Uterus (tissue), 2 donors: ENCODE measurements around the gene ZNF609.

Experiments used
- POLR2A ChIP-seq, 2 donors: fragments of 450-650 bp; IDR thresholded peaks; one replicate each; pipeline ENCODE4 v1.6.1; 2016; ENCODE audit warnings: antibody characterized with exemption in 2 of 2, mild to moderate bottlenecking in 1 of 2, moderate library complexity in 1 of 2
- TF ChIP-seq, protein P1 (sequence below), 4 experiments: fragments of 200-600 bp in 2 of 4; fragments of 450-650 bp in 2 of 4; sonication (generic) in 2 of 4; IDR thresholded peaks; one replicate each; pipeline ENCODE4 v1.5.1; 2016 to 2019; ENCODE audit warnings: antibody characterized with exemption in 4 of 4, mild to moderate bottlenecking in 2 of 4, moderate library complexity in 1 of 4

DNA sequence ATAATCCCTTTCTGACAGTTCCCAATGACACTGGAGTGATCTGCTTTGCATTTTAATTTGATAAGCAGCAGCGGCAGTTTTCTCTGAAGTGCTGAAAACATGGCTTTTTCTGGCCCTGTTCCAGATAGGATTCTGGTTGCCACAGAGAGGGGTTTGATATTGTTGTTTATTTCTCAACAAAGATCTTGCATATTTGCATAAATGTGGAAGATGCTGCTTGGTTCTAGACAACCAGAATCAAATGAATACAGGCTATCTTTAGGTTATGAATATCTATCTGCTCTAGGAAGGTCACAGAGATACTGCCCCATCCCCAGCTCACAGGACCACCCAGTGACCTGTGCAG, 137.1 kb downstream of the ZNF609 start:
- TF ChIP-seq, protein P1, sequence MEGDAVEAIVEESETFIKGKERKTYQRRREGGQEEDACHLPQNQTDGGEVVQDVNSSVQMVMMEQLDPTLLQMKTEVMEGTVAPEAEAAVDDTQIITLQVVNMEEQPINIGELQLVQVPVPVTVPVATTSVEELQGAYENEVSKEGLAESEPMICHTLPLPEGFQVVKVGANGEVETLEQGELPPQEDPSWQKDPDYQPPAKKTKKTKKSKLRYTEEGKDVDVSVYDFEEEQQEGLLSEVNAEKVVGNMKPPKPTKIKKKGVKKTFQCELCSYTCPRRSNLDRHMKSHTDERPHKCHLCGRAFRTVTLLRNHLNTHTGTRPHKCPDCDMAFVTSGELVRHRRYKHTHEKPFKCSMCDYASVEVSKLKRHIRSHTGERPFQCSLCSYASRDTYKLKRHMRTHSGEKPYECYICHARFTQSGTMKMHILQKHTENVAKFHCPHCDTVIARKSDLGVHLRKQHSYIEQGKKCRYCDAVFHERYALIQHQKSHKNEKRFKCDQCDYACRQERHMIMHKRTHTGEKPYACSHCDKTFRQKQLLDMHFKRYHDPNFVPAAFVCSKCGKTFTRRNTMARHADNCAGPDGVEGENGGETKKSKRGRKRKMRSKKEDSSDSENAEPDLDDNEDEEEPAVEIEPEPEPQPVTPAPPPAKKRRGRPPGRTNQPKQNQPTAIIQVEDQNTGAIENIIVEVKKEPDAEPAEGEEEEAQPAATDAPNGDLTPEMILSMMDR (IDR thresholded peaks at IDR 0.05): no peak
- TF ChIP-seq POLR2A (IDR thresholded peaks at IDR 0.05): no peak
